Effector CD4-positive, alpha-beta T cell (primary cell): Measurements from ENCODE around the gene PRIMA1.

Experiments used
- DNase-seq: peaks from one replicate; pipeline ENCODE4 v3.0.0-alpha.2; 2020

The PRIMA1 gene

GRCh38 chr14:93794756-93795155 is 6.5 kb upstream of the PRIMA1 start:
- no peak for DNase-seq

- DNase-seq, result no peak
These were observed 5.5 kb upstream of the PRIMA1 start for GRCh38 chr14:93793555-93794324.

- no peak for DNase-seq
These were observed 4.1 kb upstream of the PRIMA1 start for GRCh38 chr14:93792391-93792790.

GRCh38 chr14:93790966-93791365 is 2.7 kb upstream of the PRIMA1 start:
- DNase-seq, result no peak

- no peak for DNase-seq
These were observed 1.2 kb upstream of the PRIMA1 start for GRCh38 chr14:93789228-93790130.

- no peak for DNase-seq
These were observed 400 bp upstream of the PRIMA1 start for GRCh38 chr14:93788543-93789227.

GRCh38 chr14:93787465-93788292 is 606 bp downstream of the PRIMA1 start:
- DNase-seq, result no peak

GRCh38 chr14:93785423-93785822 is 2.9 kb downstream of the PRIMA1 start:
- no peak for DNase-seq

GRCh38 chr14:93784878-93785277 is 3.4 kb downstream of the PRIMA1 start:
- DNase-seq, result no peak

GRCh38 chr14:93780813-93781400 is 7.4 kb downstream of the PRIMA1 start:
- DNase-seq, result no peak

GRCh38 chr14:93778856-93779629 is 9.2 kb downstream of the PRIMA1 start:
- no peak for DNase-seq

- DNase-seq, result no peak
These were observed 9.8 kb downstream of the PRIMA1 start for GRCh38 chr14:93778453-93778852.

- no peak for DNase-seq
These were observed 12.5 kb downstream of the PRIMA1 start for GRCh38 chr14:93775744-93776143.

GRCh38 chr14:93775158-93775557 is 13.1 kb downstream of the PRIMA1 start:
- no peak for DNase-seq

- no peak for DNase-seq
These were observed 16.0 kb downstream of the PRIMA1 start for GRCh38 chr14:93772263-93772662.

- DNase-seq, result no peak
These were observed 22.3 kb downstream of the PRIMA1 start for GRCh38 chr14:93765970-93766369.

GRCh38 chr14:93765155-93765554 is 23.1 kb downstream of the PRIMA1 start:
- no peak for DNase-seq

- DNase-seq, result no peak
These were observed 24.1 kb downstream of the PRIMA1 start for GRCh38 chr14:93764211-93764659.

- DNase-seq, result no peak
These were observed 28.5 kb downstream of the PRIMA1 start for GRCh38 chr14:93759719-93760307.

- no peak for DNase-seq
These were observed 31.1 kb downstream of the PRIMA1 start for GRCh38 chr14:93757206-93757605.

GRCh38 chr14:93753647-93754046 is 34.6 kb downstream of the PRIMA1 start:
- DNase-seq, result no peak
